Gastroesophageal sphincter (tissue), 3 donors: Measurements from ENCODE around the gene SLC26A8.

ENCODE experiments used
- EP300 ChIP-seq: sonication (generic); formaldehyde crosslinking; IDR thresholded peaks from one replicate; pipeline ENCODE4 v1.6.1; 2017; ENCODE audit warnings: antibody characterized with exemption, mild to moderate bottlenecking
- POLR2A ChIP-seq, 2 donors: fragments of 450-650 bp; IDR thresholded peaks; one replicate each; pipeline ENCODE4 v1.6.1; 2017; ENCODE audit warnings: antibody characterized with exemption in 2 of 2, mild to moderate bottlenecking in 2 of 2, moderate library complexity in 1 of 2
- TF ChIP-seq, protein P1 (sequence below), 4 experiments: fragments of 200-600 bp in 2 of 4; fragments of 450-650 bp in 2 of 4; sonication (generic) in 1 of 4; IDR thresholded peaks; one replicate each; pipeline ENCODE4 v1.5.1; 2017 to 2019; ENCODE audit warnings: antibody characterized with exemption in 4 of 4, mild to moderate bottlenecking in 2 of 4, moderate library complexity in 2 of 4

- TF ChIP-seq, protein P1, sequence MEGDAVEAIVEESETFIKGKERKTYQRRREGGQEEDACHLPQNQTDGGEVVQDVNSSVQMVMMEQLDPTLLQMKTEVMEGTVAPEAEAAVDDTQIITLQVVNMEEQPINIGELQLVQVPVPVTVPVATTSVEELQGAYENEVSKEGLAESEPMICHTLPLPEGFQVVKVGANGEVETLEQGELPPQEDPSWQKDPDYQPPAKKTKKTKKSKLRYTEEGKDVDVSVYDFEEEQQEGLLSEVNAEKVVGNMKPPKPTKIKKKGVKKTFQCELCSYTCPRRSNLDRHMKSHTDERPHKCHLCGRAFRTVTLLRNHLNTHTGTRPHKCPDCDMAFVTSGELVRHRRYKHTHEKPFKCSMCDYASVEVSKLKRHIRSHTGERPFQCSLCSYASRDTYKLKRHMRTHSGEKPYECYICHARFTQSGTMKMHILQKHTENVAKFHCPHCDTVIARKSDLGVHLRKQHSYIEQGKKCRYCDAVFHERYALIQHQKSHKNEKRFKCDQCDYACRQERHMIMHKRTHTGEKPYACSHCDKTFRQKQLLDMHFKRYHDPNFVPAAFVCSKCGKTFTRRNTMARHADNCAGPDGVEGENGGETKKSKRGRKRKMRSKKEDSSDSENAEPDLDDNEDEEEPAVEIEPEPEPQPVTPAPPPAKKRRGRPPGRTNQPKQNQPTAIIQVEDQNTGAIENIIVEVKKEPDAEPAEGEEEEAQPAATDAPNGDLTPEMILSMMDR (IDR thresholded peaks at IDR 0.05) = no peak
- TF ChIP-seq EP300 = no peak
- no peak for TF ChIP-seq POLR2A (IDR thresholded peaks at IDR 0.05)
These were observed 68.9 kb downstream of the SLC26A8 start for GRCh38 chr6:35955521-35955920.
